ENCODE data around the gene CDKN1C.

The CDKN1C gene

GRCh38 chr11:2846470-2846869 lies 39.1 kb downstream of the CDKN1C start:
- no peak for DNase-seq (ENCODE audit: low spot score)

- no peak for DNase-seq (ENCODE audit: low spot score)
These were observed 39.5 kb downstream of the CDKN1C start for GRCh38 chr11:2846056-2846455.

GRCh38 chr11:2844996-2845395 lies 40.6 kb downstream of the CDKN1C start:
- no peak for DNase-seq (ENCODE audit: low spot score)

GRCh38 chr11:2844116-2844842 lies 41.3 kb downstream of the CDKN1C start:
- DNase-seq (ENCODE audit: low spot score) = no peak

- no peak for DNase-seq (ENCODE audit: low spot score)
These were observed 42.0 kb downstream of the CDKN1C start for GRCh38 chr11:2843551-2843950.

GRCh38 chr11:2842876-2843275 lies 42.7 kb downstream of the CDKN1C start:
- no peak for DNase-seq (ENCODE audit: low spot score)

- DNase-seq (ENCODE audit: low spot score) = no peak
These were observed 44.0 kb downstream of the CDKN1C start for GRCh38 chr11:2841411-2842190.

GRCh38 chr11:2839395-2839943 lies 46.1 kb downstream of the CDKN1C start:
- no peak for DNase-seq (ENCODE audit: low spot score)

GRCh38 chr11:2838676-2839294 lies 46.8 kb downstream of the CDKN1C start:
- DNase-seq (ENCODE audit: low spot score) = no peak

GRCh38 chr11:2838091-2838490 lies 47.5 kb downstream of the CDKN1C start:
- DNase-seq (ENCODE audit: low spot score) = no peak

- DNase-seq (ENCODE audit: low spot score) = no peak
These were observed 47.9 kb downstream of the CDKN1C start for GRCh38 chr11:2837651-2838050.

GRCh38 chr11:2837096-2837601 lies 48.4 kb downstream of the CDKN1C start:
- DNase-seq (ENCODE audit: low spot score) = no peak

- no peak for DNase-seq (ENCODE audit: low spot score)
These were observed 49.1 kb downstream of the CDKN1C start for GRCh38 chr11:2836315-2837095.

- DNase-seq (ENCODE audit: low spot score) = no peak
These were observed 49.8 kb downstream of the CDKN1C start for GRCh38 chr11:2835751-2836150.

GRCh38 chr11:2835296-2835695 lies 50.3 kb downstream of the CDKN1C start:
- no peak for DNase-seq (ENCODE audit: low spot score)

GRCh38 chr11:2834503-2835273 lies 50.9 kb downstream of the CDKN1C start:
- DNase-seq (ENCODE audit: low spot score) = no peak

- DNase-seq (ENCODE audit: low spot score) = no peak
These were observed 51.7 kb downstream of the CDKN1C start for GRCh38 chr11:2833716-2834502.

Data from kidney capillary endothelial cell (primary cell).